ENCODE results near the gene GAREM1. TPM values are rescaled to one million over a fixed set of nuclear protein-coding genes. Genes with fewer than 3 reads are reported as not detected.

The GAREM1 gene
- total RNA-seq, 1 experiment from 2014 or later, result 21.4 TPM

DNA sequence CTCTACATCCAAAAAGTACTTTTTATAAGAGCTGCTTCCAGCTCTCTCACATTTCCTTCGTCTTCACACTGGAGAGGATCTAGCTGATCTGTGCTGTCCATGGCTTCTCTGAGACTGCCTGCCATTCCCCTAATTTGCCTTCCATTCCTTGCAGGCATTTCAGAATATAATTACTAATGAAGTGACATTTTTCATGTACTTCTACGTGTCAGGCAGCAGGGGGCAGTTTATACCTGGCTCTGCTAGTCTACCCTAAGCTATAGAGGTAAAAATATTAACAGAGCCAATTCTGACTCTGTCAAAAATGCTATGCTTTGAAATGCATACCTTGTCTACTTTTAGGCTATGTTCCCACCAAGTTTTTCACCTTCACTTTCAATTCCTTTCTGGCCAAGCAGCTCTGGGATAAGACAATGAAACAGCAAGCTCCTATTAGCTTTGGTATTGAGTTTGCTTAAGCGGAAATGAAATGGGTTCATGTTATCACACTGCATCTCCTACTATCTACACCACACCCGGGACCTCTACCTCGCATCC lies 198.9 kb downstream of the GAREM1 start:
- peaks cover 52% of the 10 kb centered on the region for H3K36me3 Mint-ChIP-seq (ENCODE audit: insufficient read depth, unreplicated experiment)

DNA sequence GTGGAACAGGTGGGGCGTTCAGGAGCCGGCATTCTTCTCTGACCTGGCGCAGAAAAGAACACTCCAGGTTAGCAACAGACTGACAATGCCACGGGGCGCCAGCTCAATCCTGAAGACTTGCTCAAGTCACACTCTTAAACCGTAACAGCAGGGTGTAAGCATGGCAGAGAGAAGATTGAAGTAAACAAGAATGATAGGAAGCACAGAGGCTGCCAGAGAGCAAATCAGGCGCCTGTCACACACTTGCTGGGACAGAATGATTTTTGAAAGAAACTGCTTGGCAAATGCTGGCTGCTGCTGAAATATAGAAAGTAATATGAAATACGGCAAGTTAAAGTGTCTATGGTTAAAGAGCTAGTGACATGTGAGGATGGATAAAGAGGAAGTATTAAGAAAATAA lies 200.3 kb downstream of the GAREM1 start:
- ChIA-PET POLR2A (interaction anchor here (1.3 to 3.6 kb wide), 2 partner anchors 199 to 282 kb away, joined by 3 to 40 read pairs; partner anchors contain the start of gene GAREM1), CTCF (interaction anchor here (0.7 to 10.4 kb wide), 12 partner anchors 15 to 1261 kb away, joined by 3 to 193 read pairs (median 8); partner anchors contain the start of gene GAREM1)
- intact Hi-C loops (cut with micrococcal nuclease), result loop anchor here (2.0 kb wide), 1 partner anchor 112 kb away; no protein-coding TSS in a partner anchor
- no TSS peak for BruUV-seq (replicated peaks)
- Mint-ChIP-seq H3K4me1 (ENCODE audit: insufficient read depth, unreplicated experiment) (peaks cover 8% of the 10 kb centered on the region), H3K27me3 (ENCODE audit: insufficient read depth, unreplicated experiment) (no peaks in the 10 kb centered on the region), H3K4me3 (ENCODE audit: unreplicated experiment) (no peak overlapping the region), H3K36me3 (ENCODE audit: insufficient read depth, unreplicated experiment) (peaks cover 58% of the 10 kb centered on the region), H3K27ac (ENCODE audit: low read depth, unreplicated experiment) (no peak overlapping the region), H3K9me3 (ENCODE audit: unreplicated experiment) (no peaks in the 10 kb centered on the region)
- TF ChIP-seq, protein P1, sequence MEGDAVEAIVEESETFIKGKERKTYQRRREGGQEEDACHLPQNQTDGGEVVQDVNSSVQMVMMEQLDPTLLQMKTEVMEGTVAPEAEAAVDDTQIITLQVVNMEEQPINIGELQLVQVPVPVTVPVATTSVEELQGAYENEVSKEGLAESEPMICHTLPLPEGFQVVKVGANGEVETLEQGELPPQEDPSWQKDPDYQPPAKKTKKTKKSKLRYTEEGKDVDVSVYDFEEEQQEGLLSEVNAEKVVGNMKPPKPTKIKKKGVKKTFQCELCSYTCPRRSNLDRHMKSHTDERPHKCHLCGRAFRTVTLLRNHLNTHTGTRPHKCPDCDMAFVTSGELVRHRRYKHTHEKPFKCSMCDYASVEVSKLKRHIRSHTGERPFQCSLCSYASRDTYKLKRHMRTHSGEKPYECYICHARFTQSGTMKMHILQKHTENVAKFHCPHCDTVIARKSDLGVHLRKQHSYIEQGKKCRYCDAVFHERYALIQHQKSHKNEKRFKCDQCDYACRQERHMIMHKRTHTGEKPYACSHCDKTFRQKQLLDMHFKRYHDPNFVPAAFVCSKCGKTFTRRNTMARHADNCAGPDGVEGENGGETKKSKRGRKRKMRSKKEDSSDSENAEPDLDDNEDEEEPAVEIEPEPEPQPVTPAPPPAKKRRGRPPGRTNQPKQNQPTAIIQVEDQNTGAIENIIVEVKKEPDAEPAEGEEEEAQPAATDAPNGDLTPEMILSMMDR (IDR thresholded peaks at IDR 0.05; ENCODE audit: unreplicated experiment), result no peak
- DNase-seq (ENCODE audit: unreplicated experiment), result no peak

More for the DNA sequence above, 198.9 kb downstream of the GAREM1 start:
- CTCF ChIA-PET, result interaction anchor here (0.6 to 10.4 kb wide), 45 partner anchors 10 to 1408 kb away, joined by 3 to 193 read pairs (median 4); partner anchors contain the start of gene GAREM1
- Mint-ChIP-seq H3K9me3 (ENCODE audit: unreplicated experiment) (no peaks in the 10 kb centered on the region), H3K4me3 (ENCODE audit: unreplicated experiment) (no peak overlapping the region), H3K27ac (ENCODE audit: low read depth, unreplicated experiment) (no peak overlapping the region), H3K27me3 (ENCODE audit: insufficient read depth, unreplicated experiment) (no peaks in the 10 kb centered on the region), H3K4me1 (ENCODE audit: insufficient read depth, unreplicated experiment) (peaks cover 12% of the 10 kb centered on the region)
- intact Hi-C loops (cut with micrococcal nuclease), result loop anchor here (1.0 to 2.0 kb wide), 4 partner anchors 112 to 278 kb away; no protein-coding TSS in a partner anchor
- DNase-seq (ENCODE audit: unreplicated experiment), result peak; percentile 57
- no TSS peak for BruUV-seq (replicated peaks)
- POLR2A ChIA-PET, result interaction anchor here (0.6 to 3.6 kb wide), 10 partner anchors 12 to 278 kb away, joined by 3 to 40 read pairs (median 4); partner anchors contain the start of gene GAREM1
- TF ChIP-seq, protein P1 (IDR thresholded peaks at IDR 0.05; ENCODE audit: unreplicated experiment), result peak; percentile 76

DNA sequence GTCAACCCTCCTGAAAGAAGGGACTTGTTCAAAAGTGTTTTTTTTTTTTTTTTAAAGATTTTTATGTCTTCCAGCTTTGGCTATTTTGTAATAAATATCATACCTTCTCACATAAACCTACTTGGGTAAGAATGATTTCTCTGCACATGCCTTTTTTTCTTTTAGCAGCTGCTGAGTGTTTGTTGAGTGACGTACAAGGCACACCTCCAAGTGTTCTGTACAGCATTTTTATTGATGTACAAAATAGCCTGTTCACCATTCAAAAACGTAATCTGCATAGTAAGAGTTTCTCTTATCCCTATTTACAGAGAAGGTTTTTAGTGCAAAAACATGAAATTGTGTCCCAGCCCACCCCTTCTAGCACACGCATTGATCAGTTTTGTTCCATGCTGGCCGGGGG lies 203.2 kb downstream of the GAREM1 start:
- Mint-ChIP-seq H3K36me3 (ENCODE audit: insufficient read depth, unreplicated experiment) (peaks cover 56% of the 10 kb centered on the region), H3K4me1 (ENCODE audit: insufficient read depth, unreplicated experiment) (peaks cover 8% of the 10 kb centered on the region), H3K4me3 (ENCODE audit: unreplicated experiment) (no peak overlapping the region), H3K27ac (ENCODE audit: low read depth, unreplicated experiment) (no peak overlapping the region), H3K27me3 (ENCODE audit: insufficient read depth, unreplicated experiment) (no peaks in the 10 kb centered on the region), H3K9me3 (ENCODE audit: unreplicated experiment) (no peaks in the 10 kb centered on the region)
- POLR2A ChIA-PET, result no interaction called here
- CTCF ChIA-PET, result interaction anchor here (7.4 to 10.4 kb wide), 3 partner anchors 109 to 282 kb away, joined by 80 to 193 read pairs (median 171); partner anchors contain the start of gene GAREM1
- no peak for DNase-seq (ENCODE audit: unreplicated experiment)
- BruUV-seq (replicated peaks), result no TSS peak
- intact Hi-C loops (cut with micrococcal nuclease), result no loop called here
- TF ChIP-seq, protein P1 (IDR thresholded peaks at IDR 0.05; ENCODE audit: unreplicated experiment), result no peak

DNA sequence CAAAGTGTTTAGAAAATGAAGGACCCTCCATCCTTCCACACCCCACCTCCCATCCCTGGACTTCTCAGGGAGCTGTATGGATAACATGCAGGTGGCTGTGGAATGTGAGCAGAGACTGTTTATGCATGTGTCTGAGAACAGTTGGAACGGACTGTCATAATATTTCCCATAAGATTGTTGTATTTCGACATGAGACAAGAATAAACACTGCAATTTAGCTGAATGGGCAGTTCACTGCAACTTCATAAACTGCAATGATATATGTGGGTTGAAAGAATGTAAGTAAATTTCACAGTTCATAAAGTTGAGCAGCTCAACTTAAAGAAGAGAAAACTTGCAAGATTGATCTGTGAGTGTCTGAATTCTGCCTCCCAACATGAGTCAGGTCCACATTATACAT lies 206.3 kb downstream of the GAREM1 start:
- intact Hi-C loops (cut with micrococcal nuclease), result no loop called here
- POLR2A ChIA-PET, result interaction anchor here (0.7 to 1.4 kb wide), 3 partner anchors 116 to 206 kb away, joined by 3 to 4 read pairs (median 3); partner anchors contain the start of gene GAREM1
- BruUV-seq (replicated peaks), result no TSS peak
- Mint-ChIP-seq H3K4me3 (ENCODE audit: unreplicated experiment) (no peak overlapping the region), H3K36me3 (ENCODE audit: insufficient read depth, unreplicated experiment) (peaks cover 43% of the 10 kb centered on the region), H3K27me3 (ENCODE audit: insufficient read depth, unreplicated experiment) (no peaks in the 10 kb centered on the region), H3K9me3 (ENCODE audit: unreplicated experiment) (no peaks in the 10 kb centered on the region), H3K4me1 (ENCODE audit: insufficient read depth, unreplicated experiment) (no peaks in the 10 kb centered on the region), H3K27ac (ENCODE audit: low read depth, unreplicated experiment) (no peak overlapping the region)
- TF ChIP-seq, protein P1 (IDR thresholded peaks at IDR 0.05; ENCODE audit: unreplicated experiment), result no peak
- DNase-seq (ENCODE audit: unreplicated experiment), result no peak
- CTCF ChIA-PET, result interaction anchor here (1.3 to 1.4 kb wide), 2 partner anchors 25 to 206 kb away, joined by 4 to 6 read pairs; partner anchors contain the start of gene GAREM1
